ENCODE results near the gene EPPIN. TPM values are rescaled to one million over a fixed set of nuclear protein-coding genes. Genes with fewer than 3 reads are reported as not detected.

Gene EPPIN
- total and polyA plus RNA-seq, 2 donors (not counting 3 experiments of a cell fraction or from before 2014, with no cell fraction given): not detected

GRCh38 chr20:45550765-45551164 lies 3.6 kb upstream of the EPPIN start:
- CTCF ChIA-PET: interaction anchor here (1.0 kb wide), 1 partner anchor 220 kb away, joined by 3 read pairs; no protein-coding TSS in a partner anchor
- no peak for FAIRE-seq
- BruUV-seq (replicated peaks): no TSS peak

More at GRCh38 chr20:45550765-45551164, 3.6 kb upstream of the EPPIN start:
- no peaks in the 10 kb centered on the region for H3K9me1 ChIP-seq (replicated peaks; ENCODE audit: control insufficient read depth, extremely low read depth, insufficient read depth, low read length)
- dilution Hi-C loops (cut with MboI; ENCODE audit: extremely low pct_ligation_motif_present, low sequenced_read_pairs): no loop called here
- no peaks in the 10 kb centered on the region for H4K20me1 ChIP-seq (replicated peaks; ENCODE audit: control insufficient read depth, extremely low read depth, insufficient read depth, low read length)
- H3K4me3 ChIP-seq (replicated peaks in 1 of 3; ENCODE audit: insufficient read depth in 1 of 3, low read depth in 1 of 3, low read length in 3 of 3): no peak overlapping the region
- DNase-seq (ENCODE audit: low read depth, low spot score): no peak
- H3K27me3 ChIP-seq (ENCODE audit: control insufficient read depth in 2 of 2, insufficient read depth in 2 of 2, low read length in 2 of 2): no peaks in the 10 kb centered on the region
- no peaks in the 10 kb centered on the region for H3K4me1 ChIP-seq (ENCODE audit: control insufficient read depth, extremely low read depth, insufficient read depth, low read length)
- no peaks in the 10 kb centered on the region for H3K9me3 ChIP-seq (replicated peaks; ENCODE audit: control insufficient read depth, insufficient read depth, low read length)
- POLR2A ChIA-PET: no interaction called here
- H2AFZ ChIP-seq (ENCODE audit: low read depth, low read length): no peak overlapping the region
- H3K27ac ChIP-seq (ENCODE audit: insufficient read depth, low read depth, low read length): no peak overlapping the region
- no peaks in the 10 kb centered on the region for H3K79me2 ChIP-seq (ENCODE audit: control insufficient read depth, insufficient read depth, low read length)
- H3K4me2 ChIP-seq (ENCODE audit: insufficient read depth, low read length): no peak overlapping the region
- TF ChIP-seq GATA2 (IDR thresholded peaks at IDR 0.05; ENCODE audit: insufficient read depth, insufficient read length, low read depth, low read length) (no peak), FOS (IDR thresholded peaks at IDR 0.05; ENCODE audit: borderline replicate concordance, insufficient read depth, low read length) (no peak), EZH2 (IDR thresholded peaks at IDR 0.05; ENCODE audit: borderline replicate concordance, low read depth, low read length, severe bottlenecking) (no peak), POLR2AphosphoS5 (IDR thresholded peaks at IDR 0.05; ENCODE audit: insufficient read depth, low read depth, low read length) (no peak), MYC (IDR thresholded peaks at IDR 0.05; ENCODE audit: low read depth, low read length) (no peak), JUN (IDR thresholded peaks at IDR 0.05; ENCODE audit: borderline replicate concordance, insufficient read depth, insufficient read length, low read depth) (no peak), POLR2A (IDR thresholded peaks at IDR 0.05; ENCODE audit: low read depth, low read length) (no peak), CTCF (IDR thresholded peaks at IDR 0.05; ENCODE audit: extremely low read depth in 1 of 2, insufficient read depth in 1 of 2, low read depth in 1 of 2, low read length in 2 of 2) (no peak), MAX (IDR thresholded peaks at IDR 0.05; ENCODE audit: insufficient read depth, insufficient read length) (no peak)
- no peak overlapping the region for H3K9ac ChIP-seq (replicated peaks; ENCODE audit: extremely low read depth, insufficient read depth, low read length)
- H3K36me3 ChIP-seq (ENCODE audit: control insufficient read depth in 2 of 2, extremely low read depth in 1 of 2, insufficient read depth in 2 of 2, low read length in 2 of 2): no peaks in the 10 kb centered on the region
- intact Hi-C loops (cut with micrococcal nuclease): no loop called here

All from endothelial cell of umbilical vein (primary cell).